ENCODE measurements around the gene EPYC. TPM values are rescaled to one million over a fixed set of nuclear protein-coding genes. Genes with fewer than 3 reads are reported as not detected.

Gene EPYC, protein sequence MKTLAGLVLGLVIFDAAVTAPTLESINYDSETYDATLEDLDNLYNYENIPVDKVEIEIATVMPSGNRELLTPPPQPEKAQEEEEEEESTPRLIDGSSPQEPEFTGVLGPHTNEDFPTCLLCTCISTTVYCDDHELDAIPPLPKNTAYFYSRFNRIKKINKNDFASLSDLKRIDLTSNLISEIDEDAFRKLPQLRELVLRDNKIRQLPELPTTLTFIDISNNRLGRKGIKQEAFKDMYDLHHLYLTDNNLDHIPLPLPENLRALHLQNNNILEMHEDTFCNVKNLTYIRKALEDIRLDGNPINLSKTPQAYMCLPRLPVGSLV
- total RNA-seq (not detected), polyA plus RNA-seq (not detected)
- long read RNA-seq, donor 1 = 0 reads
- long read RNA-seq, donor 2 = 0 reads

- no peaks in the 10 kb centered on the region for H3K9me3 ChIP-seq
- intact Hi-C loops (cut with DNase I) = no loop called here
- no peaks in the 10 kb centered on the region for H3K27me3 ChIP-seq (ENCODE audit: insufficient read depth in 3 of 3, low read length in 2 of 3)
- no peaks in the 10 kb centered on the region for H3K4me1 ChIP-seq
- no peak within 1 kb of the TSS for H3K4me3 ChIP-seq
- H3K27ac ChIP-seq = no peak within 1 kb of the TSS
- no peak for ATAC-seq
- H3K36me3 ChIP-seq (ENCODE audit: insufficient read depth in 1 of 2, low read depth in 1 of 2) = no peaks in the 10 kb centered on the region
- no peak for TF ChIP-seq CTCF (IDR thresholded peaks at IDR 0.05)
- no peak for DNase-seq
Measured at GRCh38 chr12:91004872-91005271, at the start of gene EPYC. Gene EPYC (minus strand): TSS chr12:91004972. CDS start chr12:91002565, 2,407 bp downstream.

- ATAC-seq (no peak), DNase-seq (no peak)
- WGBS, 3 donors = 30 to 33% (median 30%) methylated on average over 4 of the region's 4 CpGs
- no peaks in the 10 kb centered on the region for H3K4me1 ChIP-seq
- H3K27me3 ChIP-seq (ENCODE audit: insufficient read depth in 3 of 3, low read length in 2 of 3) = no peaks in the 10 kb centered on the region
- no peak for TF ChIP-seq CTCF (IDR thresholded peaks at IDR 0.05)
- H3K9me3 ChIP-seq = no peaks in the 10 kb centered on the region
- H3K27ac ChIP-seq = no peak overlapping the region
- H3K36me3 ChIP-seq (ENCODE audit: insufficient read depth in 1 of 2, low read depth in 1 of 2) = no peaks in the 10 kb centered on the region
- no peak overlapping the region for H3K4me3 ChIP-seq
- intact Hi-C loops (cut with DNase I) = no loop called here
Measured at GRCh38 chr12:91053951-91054715, 49.4 kb upstream of the EPYC start.

DNA sequence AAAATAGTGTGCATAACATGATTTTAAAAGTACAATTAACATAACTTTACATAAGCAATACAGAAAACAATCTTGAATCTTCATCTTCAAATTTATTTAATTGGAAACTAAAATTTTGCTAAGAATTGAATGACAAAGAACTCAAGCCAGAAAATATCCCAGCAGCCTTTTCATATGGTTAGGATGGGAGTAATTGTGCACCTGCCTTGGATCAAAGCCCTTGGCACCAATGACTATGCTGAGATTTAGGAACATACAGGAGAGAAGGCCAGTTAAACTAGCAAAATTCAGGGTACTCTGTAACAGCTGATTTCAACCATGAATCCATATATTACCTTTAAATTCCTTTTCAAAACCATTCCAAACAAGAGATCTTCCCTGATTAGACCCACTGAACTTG is 47.3 kb upstream of the EPYC start:
- no peak for ATAC-seq
- Histone ChIP-seq H3K36me3 (ENCODE audit: insufficient read depth in 1 of 2, low read depth in 1 of 2) (no peaks in the 10 kb centered on the region), H3K9me3 (no peaks in the 10 kb centered on the region), H3K27ac (no peak overlapping the region), H3K4me1 (no peaks in the 10 kb centered on the region), H3K4me3 (no peak overlapping the region), H3K27me3 (ENCODE audit: insufficient read depth in 3 of 3, low read length in 2 of 3) (no peaks in the 10 kb centered on the region)
- intact Hi-C loops (cut with DNase I) = no loop called here
- no peak for TF ChIP-seq CTCF (IDR thresholded peaks at IDR 0.05)
- DNase-seq = no peak

- 80 to 83% (median 83%) methylated on average over 2 of the region's 2 CpGs for WGBS, 3 donors
- TF ChIP-seq CTCF (IDR thresholded peaks at IDR 0.05) = no peak
- ATAC-seq (no peak), DNase-seq (no peak)
- H3K27ac ChIP-seq = no peak overlapping the region
- no peaks in the 10 kb centered on the region for H3K9me3 ChIP-seq
- intact Hi-C loops (cut with DNase I) = no loop called here
- H3K4me3 ChIP-seq = no peak overlapping the region
- H3K36me3 ChIP-seq (ENCODE audit: insufficient read depth in 1 of 2, low read depth in 1 of 2) = no peaks in the 10 kb centered on the region
- H3K27me3 ChIP-seq (ENCODE audit: insufficient read depth in 3 of 3, low read length in 2 of 3) = no peaks in the 10 kb centered on the region
- no peaks in the 10 kb centered on the region for H3K4me1 ChIP-seq
Measured at GRCh38 chr12:91044586-91044985, 39.8 kb upstream of the EPYC start.
